NCI-H146 (cell line): ENCODE measurements around the gene VEPH1.

ENCODE experiments used
- DNase-seq: peaks from one replicate; lab custom pipeline; 2025; lab: John Stamatoyannopoulos, UW

Gene VEPH1

DNA sequence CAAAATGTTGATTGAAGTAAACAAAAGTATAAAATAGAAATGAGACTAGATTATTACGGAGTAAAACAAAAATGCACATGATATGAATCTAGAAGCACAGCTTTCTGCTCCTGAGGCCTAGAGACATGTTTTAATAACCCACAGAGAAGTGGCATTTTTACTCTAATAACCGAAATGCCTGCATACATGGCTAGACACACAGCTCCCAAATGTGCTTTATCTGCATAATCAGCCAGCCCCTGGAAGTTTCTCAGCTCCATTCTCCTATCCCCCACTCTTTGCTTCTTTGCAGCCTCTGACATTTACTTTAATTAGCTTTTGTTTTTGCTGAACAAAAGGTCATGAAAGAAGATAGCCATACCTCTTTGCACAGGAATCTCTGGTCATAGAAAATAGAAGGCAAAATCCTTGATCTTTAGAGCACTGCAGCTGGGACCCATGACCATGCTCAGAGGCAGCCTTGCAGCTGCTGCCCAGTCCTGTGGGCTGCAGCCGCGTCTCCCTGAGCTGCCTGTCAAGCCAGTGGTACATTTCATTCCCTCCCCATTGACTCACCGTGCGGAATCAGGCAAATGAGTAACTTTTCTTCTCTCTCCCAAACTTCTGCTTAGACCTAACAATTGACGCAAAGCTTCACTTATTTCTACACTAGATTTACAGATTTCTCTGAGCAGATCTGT lies at the start of gene VEPH1:
Gene VEPH1, minus strand, starts transcription at position 501 of the 680 bp plus-strand sequence. CDS start 8,067 bp downstream, outside the sequence.
- no peak for DNase-seq

DNA sequence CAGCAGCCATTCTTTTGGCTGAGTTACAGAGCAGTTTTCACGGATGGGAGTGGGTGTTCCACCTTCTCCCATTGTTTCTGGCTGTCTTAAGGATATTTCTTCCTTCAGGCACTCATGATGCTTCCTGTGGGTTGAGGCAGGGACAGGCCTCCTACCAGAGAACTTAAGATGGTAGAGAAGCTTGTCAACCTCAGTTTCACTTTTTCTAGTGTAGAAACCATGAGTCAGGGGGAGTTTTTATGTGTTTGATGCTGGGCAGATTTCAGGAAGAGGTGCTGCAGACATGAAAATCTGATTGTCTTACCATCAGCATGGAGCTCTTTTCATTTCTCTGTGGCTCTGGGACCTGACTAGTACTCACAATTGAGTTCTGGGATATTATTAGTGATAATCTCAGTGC lies 48.7 kb upstream of the VEPH1 start:
- no peak for DNase-seq

DNA sequence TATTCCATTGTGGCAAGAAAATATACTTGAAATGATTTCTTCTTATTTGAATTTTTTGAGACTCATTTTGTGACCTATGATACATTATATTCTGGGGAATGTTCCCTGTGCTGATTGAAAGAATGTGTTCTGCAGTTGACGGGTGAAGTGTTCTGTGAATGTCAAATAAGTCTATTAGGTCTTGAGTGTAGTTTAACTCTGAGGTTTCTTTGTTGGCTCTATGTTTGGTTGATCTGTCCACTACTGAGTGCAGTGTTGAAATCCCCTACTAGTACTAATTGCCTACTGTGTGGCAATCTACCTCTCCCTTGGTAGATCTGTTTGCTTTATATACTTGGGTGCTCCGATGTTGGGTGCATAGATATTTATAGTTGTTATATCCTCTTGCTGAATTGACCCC lies 46.3 kb upstream of the VEPH1 start:
- DNase-seq = no peak

DNA sequence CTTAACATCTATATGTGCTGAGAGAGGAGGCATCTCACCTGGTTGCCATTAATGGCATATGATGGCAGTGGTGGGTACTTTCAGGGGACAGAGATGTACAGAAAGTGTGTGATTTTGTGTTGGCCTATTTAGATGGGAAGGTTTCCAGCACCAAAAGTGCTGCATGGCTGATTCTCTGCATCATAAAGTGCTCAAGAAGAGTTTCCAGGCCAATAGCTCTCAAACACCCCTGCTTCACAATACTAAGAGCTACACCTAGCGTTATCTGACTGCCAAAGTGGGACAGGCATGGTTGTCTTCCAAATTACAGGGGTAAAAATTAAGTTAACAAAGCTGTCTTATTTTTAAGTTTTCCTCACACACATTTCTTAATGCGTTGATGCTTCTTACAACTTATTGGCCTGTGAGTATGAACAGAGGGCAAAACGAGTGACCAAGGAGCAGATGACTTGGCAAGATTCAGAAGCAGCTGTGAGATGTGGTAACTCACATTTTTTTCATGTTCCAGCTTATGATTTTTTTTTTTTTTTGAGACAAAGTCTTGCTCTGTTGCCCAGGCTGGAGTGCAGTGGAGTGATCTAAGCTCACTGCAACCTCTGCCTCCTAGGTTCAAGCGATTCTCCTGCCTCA lies 41.4 kb upstream of the VEPH1 start:
- no peak for DNase-seq

DNA sequence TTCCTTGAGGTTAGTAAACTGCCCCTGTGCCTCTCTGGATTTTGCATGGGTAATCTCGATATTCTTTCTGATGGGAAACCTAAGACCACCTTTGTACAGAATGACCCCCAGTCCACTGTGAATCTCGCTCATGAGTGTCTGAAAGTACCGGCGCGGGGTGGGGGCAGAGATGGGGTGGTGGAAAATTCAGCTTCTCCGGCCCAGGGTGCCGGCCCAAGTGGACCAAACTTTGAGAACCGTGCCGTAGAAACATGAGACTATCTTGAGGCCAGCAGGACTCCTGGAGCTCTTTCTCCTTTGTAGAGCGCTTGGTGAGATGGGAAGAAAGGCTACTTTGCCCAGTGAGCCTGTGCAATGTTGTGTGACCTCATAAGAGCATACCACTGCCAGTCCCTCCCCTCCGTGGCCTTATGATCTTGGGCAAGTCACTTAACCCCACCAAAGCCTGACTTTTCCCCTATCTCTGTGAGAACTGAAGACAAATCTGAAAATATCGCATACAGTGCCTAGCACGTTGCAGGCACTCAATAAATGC lies 40.4 kb upstream of the VEPH1 start:
- no peak for DNase-seq

DNA sequence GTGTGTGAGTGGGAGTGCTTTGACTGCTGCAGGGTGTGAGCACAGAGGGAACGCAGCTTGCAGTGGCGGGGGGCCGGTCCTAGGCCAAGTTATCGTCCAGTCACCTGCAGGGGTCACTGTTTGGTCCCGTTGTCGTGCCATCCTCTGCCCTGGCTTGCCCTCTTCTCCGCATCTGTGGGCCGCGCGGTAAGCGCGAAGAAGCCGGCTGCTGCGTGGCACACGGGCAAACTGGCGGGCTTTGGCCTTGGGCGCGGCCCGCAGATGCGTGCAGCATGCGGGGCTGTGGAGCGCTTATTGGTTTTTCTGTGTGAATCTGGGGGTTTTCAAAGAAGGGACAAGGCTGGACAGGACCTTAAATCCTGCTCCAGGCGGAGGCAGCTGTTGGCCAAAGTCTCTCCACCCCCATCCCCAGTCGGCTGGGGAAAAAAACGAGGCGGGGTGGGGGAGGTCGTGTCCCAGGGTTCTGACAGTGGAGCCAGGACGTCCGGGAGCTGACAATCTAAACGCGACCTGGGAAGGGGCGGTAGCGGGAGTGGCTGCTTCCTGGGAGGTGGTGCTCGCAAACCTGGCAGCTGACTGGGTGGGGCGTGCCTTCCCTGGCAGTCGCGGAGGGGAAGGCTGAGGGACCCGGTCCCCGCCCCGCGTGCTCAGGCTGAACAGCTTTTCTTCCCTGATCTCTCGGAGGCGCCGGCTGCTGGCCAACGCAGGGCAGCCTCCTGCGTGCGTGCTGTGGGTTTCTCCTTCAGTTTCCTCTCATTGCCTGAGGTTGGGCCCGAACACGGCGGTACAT lies 39.7 kb upstream of the VEPH1 start:
- peak; percentile 75 for DNase-seq

DNA sequence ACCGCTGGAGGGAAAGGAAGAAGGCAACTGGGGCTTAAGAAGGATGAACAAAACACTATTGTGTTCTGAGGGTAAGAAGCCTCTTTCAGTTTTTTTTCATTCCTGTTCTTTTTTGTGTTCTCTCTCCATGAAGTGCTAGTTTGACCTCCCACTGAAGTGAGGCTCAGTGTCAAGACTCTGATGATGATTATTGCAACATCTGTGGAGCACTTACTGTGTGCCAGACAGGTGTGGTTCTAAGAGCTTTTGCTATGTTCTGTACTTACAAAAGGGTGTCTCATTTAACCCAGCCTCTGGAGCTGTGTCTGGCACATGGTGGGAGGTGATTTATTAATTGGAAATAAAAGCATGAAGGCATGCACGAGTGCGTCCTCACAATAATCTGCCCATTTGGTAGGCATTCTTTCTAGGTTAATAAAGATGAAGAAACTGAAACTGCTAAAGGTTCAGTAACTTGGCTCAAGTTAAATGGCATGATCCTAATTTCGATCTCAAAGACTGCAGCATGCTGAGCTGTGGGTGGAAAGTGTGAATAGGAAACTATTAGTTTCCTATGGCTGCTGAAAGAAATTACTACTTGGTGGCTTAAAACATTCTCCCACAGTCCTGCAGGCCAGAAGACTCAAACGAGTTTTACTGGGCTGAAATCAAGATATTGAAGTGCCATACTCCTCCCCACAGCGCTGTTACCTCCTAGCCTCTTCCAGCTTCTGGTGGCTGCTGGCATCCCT lies 38.5 kb upstream of the VEPH1 start:
- no peak for DNase-seq

DNA sequence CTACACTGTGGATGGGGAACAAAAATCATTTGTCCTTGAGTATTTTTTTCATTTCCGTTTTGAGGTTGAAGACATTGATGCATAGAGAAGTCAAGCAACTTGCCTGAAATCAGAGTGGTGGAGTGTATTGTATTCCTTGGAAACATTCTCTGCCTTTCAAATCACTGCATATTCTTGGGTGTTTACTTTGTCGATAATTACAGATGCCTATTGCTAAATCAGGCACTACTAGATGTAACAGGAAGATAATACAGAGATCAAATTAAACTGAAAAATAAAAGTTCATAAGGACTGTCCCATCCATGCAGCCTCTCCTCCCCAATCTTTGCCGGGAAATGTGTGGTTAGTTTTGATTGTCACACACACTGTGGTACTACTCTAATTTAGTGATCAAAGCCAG lies 37.4 kb upstream of the VEPH1 start:
- no peak for DNase-seq

DNA sequence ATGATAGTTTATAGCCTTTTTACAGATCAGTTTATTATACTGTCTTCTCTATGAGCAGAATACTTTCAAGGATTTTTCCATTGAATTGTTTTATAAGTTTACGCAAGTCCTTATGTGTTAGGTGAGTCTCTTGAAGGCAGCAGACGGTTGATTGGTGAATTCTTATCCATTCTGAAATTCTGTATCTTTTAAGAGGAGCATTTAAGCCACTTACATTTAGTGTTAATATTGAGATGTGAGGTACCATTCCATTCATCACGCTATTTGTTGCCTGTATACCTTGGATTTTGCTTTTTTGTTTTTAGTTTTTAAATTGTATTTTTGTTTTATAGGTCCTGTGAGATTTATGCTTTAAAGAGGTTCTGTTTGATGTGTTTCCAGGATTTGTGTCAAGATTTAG lies 32.5 kb upstream of the VEPH1 start:
- DNase-seq = no peak

DNA sequence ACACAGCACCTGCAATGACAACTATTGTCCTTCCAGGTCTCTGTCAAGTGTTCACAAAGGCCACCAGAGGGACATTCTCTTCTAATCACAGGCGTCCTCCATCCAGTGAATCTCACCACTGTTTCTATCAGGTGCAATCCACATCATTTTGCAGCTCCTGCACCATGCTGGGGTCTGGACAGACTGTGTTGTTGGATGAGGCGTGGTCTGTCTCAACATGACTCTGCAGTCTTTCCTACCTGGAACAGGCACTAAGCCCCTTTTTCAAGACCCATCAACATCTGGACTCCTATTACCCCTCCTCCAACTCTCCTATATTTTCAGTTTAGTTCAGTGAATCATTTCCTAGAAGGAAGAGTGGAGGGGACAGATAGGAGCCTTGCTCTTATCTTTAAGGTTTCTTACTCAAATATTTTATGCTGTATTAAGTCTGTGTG lies 31.5 kb upstream of the VEPH1 start:
- peak; percentile 39 for DNase-seq

DNA sequence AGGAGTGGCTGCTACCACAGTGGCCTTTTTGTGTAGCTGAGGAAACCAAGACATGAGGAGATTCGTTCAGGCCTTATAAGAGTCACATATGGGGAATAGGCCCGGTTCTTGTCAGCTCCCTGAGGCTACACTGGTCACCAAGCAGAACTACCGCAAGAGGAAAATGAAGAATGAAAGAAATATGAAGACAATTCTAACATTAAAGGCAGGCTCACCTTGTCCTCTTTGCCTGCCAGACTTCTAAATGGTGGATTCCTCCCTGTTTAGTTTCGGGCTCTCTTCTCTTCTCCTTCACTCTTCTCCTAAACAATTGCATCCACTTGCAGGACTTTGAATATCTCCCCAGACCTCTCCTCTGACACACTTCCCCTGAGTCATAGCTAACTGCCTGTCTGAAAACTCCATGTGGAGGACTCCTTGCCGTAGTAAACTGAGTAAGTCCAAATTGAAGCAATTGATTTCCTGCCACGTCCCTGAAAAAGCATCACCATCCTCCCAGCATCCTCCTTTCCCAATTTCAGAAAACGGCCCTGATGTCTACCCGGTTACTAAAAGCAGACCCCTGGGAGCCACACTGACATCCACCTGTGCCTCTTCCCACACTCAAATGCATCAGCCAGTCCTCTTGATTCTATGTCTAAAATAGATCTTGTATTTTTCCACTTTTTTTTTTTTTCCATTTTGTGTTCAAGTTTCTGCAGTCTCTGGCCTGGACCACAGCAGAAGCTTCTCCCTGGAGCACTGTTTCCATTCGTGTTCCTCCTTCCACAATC lies 30.3 kb upstream of the VEPH1 start:
- no peak for DNase-seq

DNA sequence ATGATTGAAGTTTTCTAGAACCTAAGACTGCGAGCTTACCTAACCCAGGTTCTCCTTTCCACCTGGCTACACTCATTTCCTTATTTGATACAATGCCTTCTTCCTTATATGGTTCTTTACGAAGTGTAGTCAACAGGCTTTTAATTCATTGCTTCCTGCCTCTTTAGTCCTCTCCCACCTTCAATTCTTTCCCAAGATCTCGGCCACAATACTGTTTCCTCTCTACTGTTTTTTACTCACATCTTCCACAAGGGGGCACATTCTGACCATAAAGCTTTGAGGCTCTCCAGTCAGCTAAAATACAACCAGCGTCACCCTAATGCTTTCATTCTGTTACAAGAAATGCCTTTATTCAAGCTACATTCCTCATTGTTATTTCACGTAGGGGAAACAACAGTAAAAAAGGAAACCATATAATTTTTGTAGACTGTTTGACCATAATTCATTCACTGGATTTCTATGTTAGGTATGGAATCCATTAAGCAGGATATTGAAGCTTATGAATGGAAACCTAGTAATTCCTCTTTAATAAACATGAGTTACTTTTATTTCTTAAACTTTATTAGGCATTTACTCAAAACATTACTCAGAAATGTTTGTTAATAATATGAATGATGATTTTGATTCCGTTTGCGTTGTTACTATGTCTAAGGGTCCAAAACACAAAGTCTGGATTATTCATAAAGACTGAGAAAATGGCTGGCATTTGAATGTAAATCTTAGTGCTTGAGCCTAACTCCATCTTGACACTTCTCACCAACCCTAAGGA lies 29.5 kb upstream of the VEPH1 start:
- peak; percentile 86 for DNase-seq

DNA sequence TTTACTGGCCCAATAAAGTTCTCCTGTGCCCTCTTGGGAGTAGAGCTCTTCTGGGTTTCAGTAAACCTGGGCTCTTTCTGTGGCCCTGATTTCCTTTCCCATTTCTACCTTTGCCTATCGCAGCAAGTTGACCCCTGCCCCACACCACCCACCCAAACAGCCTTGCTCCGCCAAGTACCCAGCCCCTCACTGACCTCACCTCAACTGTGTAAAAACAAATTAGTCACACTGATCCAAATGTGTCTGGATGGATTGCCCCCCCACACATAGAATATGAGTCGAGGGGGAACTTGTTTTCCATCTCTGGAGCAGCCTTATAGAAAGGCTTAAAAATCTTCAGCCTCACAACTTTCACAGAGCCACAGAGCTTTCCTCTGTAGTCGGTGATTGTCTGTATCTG lies 28.6 kb upstream of the VEPH1 start:
- DNase-seq = no peak

DNA sequence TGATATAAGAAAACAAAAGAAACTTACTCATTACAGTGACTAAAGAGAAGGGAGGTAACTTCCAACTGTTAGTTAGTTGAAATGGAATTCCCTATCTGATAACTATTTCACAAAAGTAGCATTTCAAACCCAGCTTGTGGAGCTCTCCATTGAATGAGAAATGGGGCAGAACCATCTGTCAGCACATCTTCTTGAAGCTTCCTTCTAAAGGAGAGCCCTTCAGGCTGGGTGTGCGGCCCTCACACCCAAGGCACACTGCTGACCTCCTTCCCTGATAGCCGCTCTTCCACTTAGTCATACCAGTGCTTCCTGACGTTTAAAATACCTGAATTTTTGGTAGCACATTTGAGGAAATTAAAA lies 28.1 kb upstream of the VEPH1 start:
- no peak for DNase-seq

DNA sequence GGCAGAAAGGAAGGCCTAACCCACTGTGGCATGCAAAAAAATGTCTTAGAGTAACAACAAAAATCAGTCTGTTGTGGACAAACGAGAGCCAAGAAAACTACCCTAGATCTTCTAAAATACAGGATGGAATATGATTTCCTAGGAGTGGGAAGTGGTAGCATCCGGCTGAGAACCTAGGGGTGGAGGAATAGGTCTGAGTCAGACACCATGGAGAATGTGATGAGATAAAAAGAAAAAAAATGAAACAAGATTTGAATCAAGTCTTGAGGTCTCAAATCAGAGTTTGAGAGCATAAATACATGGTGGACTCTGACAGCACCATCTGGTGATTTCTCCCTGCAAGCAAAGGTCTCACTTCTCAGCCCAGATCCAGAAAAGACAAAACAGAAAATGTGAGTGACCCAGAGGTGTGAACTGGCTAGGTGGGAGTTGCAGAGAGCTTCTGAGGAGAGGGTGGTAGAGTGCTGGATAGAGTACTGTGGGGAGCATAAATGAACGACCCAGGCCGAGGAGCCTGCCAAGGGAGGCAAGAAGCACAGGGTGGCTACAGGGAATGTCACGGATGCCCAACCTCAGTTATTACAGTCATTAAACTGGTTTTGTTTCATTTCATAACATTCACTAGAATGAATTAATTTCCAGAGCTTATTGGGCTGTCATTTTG lies 27.6 kb upstream of the VEPH1 start:
- no peak for DNase-seq

DNA sequence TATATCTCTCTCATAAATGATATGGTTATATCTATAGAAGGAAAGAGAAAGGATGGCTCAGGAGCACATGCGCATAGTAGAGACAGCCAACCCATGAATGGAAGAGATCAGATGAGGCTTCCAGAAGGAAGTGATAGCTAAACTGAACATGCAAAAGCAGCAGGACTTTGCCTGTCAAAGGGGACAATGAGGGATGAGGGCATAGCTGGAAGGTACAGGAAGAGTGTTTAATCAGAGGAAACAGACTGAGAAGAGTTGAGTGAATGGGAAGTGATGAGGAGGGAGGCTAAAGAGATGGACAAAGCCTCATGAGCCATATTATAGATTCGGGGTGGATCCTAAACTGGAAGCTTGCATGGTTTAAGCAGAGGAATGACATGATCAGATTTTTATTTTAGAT lies 26.5 kb upstream of the VEPH1 start:
- no peak for DNase-seq

DNA sequence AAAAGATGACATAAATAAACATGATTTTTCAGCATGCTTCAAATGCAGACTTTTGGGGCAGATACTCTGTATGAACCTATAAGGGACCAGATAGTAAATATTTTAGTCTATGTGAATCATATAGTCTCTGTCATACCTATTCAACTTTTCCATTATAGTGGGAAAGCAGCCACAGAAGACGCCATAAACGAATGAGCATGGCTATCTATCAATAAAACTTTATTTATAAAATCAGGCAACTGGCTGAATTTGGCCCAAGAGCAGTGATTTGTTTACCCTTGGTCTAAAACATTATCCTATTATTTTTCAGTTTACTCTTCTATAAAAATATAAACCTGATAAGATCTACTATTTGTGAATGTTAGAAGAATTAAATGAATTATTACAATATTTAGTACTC lies 25.9 kb upstream of the VEPH1 start:
- DNase-seq = no peak

DNA sequence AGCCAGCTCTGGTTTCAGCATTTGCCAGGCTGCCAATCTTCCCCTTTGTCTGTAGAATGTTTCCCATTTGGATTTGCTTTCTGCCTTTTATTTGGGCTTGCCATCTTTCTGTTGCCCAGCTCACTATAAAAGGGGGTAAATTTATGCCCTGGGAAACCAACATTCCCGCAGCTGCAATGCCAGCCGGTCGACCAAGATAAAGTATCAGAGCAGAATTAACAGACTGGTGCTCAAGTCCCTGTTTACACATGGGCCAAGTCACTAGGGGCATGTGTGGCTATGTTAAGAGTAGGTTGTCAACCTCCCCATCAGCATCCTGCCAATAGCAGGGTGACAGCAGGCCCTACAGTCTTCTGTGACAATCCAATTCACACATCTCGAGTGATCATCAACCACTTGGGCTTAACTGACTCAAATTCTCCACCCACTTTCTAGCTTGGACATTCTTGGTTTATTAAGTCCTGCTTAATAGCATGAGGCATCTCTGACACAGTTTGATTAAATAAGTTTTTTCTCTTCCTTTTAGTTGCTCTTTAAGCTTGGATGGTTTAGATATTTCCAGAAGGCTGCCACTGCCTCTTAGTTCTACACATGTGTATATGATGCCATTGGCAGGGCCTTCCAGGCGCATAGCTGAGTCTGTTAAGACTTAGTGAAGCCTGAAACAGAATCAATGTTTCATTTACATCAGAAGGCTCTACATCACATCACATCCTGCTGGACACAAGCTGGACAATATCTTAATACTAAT lies 24.1 kb upstream of the VEPH1 start:
- no peak for DNase-seq

DNA sequence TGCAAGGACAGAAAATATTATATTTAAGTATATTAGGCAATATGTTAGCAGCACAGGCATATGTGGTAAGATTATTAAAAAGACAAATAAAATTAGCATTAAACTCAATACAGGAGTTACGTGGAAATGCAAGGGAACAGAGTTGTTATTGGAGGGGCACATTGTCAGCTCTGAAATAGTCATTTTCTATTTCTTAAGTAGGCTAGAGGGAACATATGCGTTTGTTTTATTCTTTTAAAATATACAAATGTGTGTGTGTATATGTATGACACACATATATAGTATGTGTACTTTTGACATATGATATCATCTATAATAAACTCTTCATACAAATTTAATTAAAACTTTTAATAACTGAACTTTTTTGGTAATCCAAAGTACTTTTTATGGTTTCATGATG lies 22.8 kb upstream of the VEPH1 start:
- DNase-seq = no peak
